Fibroblast of mammary gland (primary cell): ENCODE results near the gene GEMIN7.

Source experiments
- DNase-seq: peaks from one replicate; pipeline ENCODE4 v3.0.0-alpha.2; 2010; ENCODE audit warnings: low read depth
- H3K4me3 ChIP-seq: 2 replicates; pipeline ENCODE4 v1.5.1; 2011; ENCODE audit warnings: low read depth, mild to moderate bottlenecking, low read length, moderate library complexity; ENCODE audit not compliant: control insufficient read depth
- CTCF ChIP-seq: conservative IDR thresholded peaks from 2 replicates; pipeline ENCODE4 v1.5.1; 2011; ENCODE audit warnings: low read depth, low read length, inconsistent platforms; ENCODE audit not compliant: control insufficient read depth, insufficient read depth

The GEMIN7 gene

DNA sequence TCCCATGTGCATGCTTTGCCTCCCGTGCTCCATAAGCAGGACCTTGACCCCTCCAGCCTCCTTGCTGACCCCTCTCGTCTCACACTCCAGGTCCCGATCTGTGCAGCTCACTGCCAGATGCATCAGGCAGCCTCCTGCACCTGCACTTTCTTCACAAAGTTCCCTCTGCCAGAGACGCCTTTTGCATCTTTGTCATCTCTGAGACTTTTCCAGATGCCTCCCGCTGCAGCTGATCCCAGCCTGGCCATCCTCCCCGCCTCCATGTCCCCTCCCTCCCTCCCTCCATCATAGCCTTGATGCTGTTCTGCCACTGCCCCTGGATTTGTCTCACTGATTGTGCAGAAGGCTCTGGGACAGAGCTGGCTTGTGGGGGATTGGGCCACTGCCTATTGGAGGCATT, 43.8 kb downstream of the GEMIN7 start:
- TF ChIP-seq CTCF: no peak
- no peak overlapping the region for H3K4me3 ChIP-seq
- DNase-seq: no peak

- TF ChIP-seq CTCF: no peak
- no peak overlapping the region for H3K4me3 ChIP-seq
- DNase-seq: no peak
Observed at GRCh38 chr19:45123440-45123850, 44.4 kb downstream of the GEMIN7 start.

DNA sequence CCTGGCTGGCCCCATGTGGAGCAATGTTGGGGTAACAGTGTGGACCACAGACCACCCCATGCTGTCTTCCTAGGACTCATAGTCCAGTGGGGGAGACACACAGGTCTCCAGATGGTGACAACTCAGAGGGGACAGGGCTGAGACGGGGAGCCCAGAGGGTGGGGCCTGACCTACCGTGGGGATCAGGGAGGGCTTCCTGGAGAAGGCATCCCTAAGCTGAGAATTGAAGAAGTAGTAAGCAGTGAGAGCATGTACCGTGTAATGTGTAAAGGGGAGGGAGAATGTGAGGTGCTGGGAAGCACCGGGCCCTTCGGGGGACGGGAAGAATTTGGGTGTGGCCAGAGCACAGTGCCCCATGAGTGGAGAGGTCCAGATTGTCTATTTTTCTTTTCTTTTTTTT, 45.0 kb downstream of the GEMIN7 start:
- no peak overlapping the region for H3K4me3 ChIP-seq
- TF ChIP-seq CTCF: no peak
- DNase-seq: no peak

DNA sequence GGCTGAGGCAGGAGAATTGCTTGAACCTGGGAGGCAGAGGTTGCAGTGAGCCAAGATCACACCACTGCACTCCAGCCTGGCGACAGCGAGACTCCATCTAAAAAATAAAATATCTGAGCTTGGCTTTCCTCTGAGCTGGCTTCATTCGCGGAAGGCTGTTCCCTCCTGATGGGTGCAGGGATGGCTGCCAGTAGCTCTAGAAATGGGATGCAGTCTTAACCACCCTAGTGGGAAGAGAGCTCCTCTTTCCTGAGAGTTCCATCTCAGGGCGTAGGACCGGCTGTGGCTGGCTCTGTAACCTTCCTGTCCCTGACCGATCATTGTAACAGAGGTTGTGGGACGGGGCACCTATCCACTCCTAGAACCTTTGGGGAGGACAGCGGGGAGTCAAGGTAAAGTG, 46.3 kb downstream of the GEMIN7 start:
- H3K4me3 ChIP-seq: no peak overlapping the region
- TF ChIP-seq CTCF: no peak
- DNase-seq: no peak

DNA sequence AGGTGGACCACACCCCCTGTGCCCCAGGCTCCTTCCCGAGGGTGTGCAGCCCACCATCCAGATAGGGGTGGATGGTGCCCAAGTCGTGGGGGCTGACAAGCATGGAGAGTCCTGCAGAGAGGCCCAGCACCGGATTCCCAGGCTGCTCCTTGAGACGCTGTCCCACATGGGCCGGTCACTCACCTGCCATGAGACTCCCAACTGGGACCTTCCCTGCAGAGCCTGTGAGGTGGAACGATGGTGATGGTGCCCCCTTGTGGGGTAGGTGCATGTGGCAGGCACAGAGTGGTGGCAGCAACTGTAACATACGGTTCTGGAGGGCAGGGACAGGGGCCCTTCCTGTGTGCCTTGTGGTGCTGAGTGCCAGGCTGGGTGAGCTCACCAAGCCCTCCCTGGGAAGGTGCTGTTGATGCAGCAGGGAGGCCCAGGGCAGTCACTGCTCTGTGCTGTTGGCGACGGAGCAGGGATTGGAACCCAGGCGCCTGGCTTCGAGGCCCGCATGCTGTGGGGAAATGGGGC, 47.0 kb downstream of the GEMIN7 start:
- peak; percentile 54 for DNase-seq
- TF ChIP-seq CTCF: peak; percentile 78
- H3K4me3 ChIP-seq: no peak overlapping the region

GRCh38 chr19:45126654-45127053, 47.6 kb downstream of the GEMIN7 start:
- DNase-seq: no peak
- no peak for TF ChIP-seq CTCF
- no peak overlapping the region for H3K4me3 ChIP-seq

GRCh38 chr19:45128146-45128545, 49.1 kb downstream of the GEMIN7 start:
- DNase-seq: no peak
- TF ChIP-seq CTCF: no peak
- H3K4me3 ChIP-seq: no peak overlapping the region
